ENCODE data around the gene WIPF2.
A peak's percentile ranks its signal among the peaks of the same experiment; 100 is the strongest.

WIPF2 gene

DNA sequence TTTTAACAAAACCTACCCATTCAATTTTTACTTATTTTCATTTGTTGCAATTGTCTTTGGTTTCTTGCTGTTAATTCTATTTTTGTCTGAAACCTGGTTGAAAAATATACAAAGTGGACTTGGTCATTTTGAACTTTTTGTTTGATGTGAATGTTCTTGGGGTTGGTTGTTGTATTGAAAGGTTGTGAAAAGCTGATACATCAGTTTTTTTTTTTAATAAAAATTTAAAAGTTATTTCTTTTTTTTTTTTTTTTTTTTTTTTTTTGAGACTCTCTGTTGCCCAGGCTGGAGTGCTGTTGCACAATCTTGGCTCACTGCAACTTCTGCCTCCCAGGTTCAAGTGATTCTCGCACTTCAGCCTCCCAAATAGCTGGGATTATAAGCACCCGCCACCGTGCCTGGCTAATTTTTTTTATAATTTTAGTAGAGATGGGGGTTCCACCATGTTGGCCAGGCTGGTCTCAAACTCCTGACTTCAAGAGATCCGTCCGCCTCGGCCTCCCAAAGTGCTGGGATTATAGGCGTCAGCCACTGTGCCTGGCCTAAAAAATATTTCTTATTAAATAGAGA lies 28.9 kb downstream of the WIPF2 start:
- no peak for DNase-seq (ENCODE audit: low spot score)

- no peak for DNase-seq (ENCODE audit: low spot score)
Observed at GRCh38 chr17:40248507-40248906, 29.4 kb downstream of the WIPF2 start.

DNA sequence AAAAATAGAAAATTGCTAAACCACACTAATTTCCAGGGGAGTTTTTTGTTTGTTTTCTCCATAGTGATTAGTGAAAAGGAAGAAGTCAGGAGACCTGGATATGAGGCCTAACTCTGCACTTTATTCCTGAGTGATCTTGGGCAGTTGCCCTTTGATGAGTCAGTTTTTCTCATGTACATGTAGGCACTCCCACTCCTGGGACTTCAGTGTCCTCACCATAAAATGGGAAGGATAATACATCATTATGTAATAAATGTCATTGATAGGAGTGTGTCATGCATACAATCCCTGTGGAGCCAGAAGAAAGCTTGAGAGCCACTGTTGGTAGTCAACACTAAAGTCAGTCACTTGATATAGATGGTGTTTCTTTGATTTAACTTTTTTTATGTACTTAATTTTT lies 32.5 kb downstream of the WIPF2 start:
- DNase-seq (ENCODE audit: low spot score): no peak

GRCh38 chr17:40253565-40253964 lies 34.5 kb downstream of the WIPF2 start:
- DNase-seq (ENCODE audit: low spot score): no peak

GRCh38 chr17:40259505-40259904 lies 40.4 kb downstream of the WIPF2 start:
- DNase-seq (ENCODE audit: low spot score): no peak

- no peak for DNase-seq (ENCODE audit: low spot score)
Observed at GRCh38 chr17:40260528-40260927, 41.4 kb downstream of the WIPF2 start.

- no peak for DNase-seq (ENCODE audit: low spot score)
Observed at GRCh38 chr17:40264458-40265185, 45.5 kb downstream of the WIPF2 start.

DNA sequence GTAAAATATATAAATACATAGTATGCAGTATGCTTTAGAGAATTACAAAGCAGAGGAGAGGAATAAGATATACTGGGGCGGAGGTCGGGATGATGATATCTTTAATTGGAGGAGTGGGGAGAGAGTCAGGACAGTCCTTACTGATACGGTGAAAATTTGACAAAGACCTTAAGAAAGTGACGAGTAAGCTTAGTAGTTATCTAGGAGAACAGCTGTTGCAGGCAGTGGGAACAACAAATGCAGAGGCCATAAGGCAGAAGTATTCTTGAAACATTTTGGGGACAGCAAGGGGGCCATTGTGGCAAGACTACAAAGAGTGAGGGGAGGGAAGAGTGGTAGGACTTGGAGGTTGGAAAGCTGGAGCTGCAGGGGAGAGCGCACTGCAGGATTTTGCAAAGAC lies 46.2 kb downstream of the WIPF2 start:
- no peak for DNase-seq (ENCODE audit: low spot score)

DNA sequence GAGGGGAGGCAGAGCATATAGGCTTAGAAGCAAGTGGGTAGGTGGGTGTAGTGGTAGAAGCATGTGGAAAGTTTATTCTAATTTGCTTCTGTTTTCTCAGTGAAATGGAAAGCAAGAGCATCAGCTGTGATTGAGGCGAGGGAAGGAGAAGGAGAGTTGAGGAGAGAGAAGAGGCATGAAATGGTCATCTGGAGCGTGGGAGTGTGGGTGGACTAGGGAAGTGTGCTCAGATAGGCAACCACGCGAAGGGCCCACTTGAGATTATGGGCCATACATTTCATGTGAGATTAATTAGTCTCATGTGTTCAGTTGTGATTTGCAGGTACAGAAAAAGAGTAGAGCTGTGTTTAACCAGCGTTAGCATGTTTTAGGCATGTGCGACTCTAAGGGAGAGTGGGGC lies 47.8 kb downstream of the WIPF2 start:
- DNase-seq (ENCODE audit: low spot score): no peak

DNA sequence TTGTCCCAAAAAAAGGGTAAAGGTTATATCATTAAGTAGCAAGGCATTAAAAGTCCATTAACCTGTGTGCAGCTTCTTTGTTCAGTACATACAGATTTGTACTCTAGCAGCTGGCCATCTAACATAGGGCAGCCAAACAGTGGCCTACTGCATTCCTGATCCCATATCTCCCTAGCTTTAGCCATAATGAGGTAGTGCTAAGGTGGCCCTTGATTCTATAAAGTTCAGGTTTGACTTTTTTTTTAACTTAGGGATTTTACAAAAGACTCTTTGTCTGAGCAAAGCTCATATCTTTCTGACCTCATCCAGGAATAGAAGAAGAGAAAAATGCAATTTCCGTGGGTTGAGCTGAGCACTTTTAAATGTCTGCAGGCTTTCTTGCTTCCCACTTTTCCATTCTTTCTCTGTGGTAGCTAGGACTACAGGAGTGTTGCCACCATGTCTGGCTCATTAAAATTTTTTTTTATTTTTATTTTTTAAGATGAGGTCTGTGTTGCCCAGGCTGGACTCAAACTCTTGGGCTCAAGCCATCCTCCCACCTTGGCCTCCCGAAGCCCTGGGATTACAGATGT lies 49.1 kb downstream of the WIPF2 start:
- DNase-seq (ENCODE audit: low spot score): no peak

- DNase-seq (ENCODE audit: low spot score): no peak
Observed at GRCh38 chr17:40278414-40278813, 59.3 kb downstream of the WIPF2 start.

DNA sequence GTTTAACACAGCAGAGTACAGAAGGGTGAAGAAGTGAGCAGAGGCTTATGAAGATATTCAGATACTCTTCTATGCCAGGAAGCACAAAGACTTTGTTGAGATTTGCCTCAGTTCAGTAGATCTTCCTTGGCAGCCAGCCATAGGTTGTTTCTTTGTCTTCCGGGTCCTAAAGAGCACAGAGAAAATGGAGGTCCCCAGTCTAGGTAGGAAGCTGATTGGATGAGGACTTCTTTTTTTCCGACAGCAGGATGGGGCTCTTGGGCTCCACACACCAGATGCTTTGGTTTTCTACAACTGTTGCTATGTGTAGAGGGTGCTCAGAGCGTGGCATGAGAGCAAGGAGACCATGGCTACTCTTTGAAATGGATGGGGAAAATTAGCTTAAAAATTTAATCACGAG lies 60.3 kb downstream of the WIPF2 start:
- DNase-seq (ENCODE audit: low spot score): no peak

DNA sequence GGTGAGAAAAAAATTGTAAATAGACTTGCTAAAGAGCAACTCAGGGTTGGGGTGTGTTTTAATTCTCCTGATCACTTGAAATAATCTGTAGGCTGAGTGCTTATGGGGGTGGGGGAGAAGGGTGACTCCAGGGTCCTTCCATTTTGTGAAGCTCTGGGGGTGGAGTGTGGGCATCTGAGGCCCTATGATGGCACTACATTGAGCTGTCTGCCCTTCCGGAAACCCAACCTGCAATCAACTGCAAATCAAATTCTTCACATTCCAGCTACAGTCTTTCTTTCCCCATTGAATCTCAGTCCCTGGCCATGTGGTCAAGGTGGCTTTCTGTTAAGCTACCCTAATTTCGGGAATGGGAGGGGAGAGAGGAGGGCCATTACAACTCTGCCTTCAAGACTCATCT lies 62.6 kb downstream of the WIPF2 start:
- no peak for DNase-seq (ENCODE audit: low spot score)

DNA sequence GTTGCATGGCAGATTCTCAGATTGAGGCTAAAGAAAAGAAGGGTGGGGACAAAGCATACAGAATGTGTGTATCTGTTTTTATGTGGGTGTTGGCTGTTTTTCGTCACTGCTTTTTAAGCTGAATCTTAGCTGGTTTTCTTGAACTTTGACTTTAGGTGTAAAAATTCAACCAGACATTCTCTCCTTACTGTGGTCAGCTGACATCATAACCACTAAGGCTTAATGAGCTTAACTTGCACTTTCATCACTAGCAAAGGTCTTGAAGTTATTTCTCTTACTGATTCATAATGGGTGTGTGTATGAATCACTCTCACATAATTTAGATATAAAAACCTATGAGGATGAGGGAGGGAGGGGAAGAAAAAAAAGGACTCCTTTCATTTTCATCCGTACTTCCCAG lies 64.6 kb downstream of the WIPF2 start:
- peak; percentile 82 for DNase-seq (ENCODE audit: low spot score)

DNA sequence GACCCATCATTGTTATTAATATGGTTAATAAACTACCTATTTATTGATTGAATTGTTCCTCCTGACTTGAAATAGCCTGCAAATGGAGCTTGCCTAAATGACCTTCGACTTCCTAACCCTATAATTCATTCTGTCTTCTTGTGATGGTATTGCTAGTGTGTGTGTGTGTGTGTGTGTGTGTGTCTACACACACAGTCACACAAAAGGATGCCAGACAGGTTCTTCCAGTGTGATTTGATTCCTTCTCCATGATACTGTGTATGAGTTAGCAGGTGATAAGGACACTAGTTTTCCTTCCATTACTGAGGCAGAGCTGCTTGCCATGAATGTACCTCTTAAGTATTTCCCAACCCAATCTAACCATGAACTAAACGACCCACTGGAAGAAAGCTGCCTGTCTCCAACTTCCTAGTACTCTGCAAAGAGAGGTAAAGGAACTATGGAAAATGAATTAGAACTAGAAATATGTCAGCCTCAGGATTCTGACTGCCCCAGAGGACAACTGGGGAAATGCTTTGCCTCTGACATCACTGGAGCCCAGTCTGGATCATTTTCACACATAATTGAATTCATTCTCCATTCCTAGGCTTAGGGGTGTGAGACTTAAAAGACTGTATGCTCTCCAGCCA lies 65.1 kb downstream of the WIPF2 start:
- DNase-seq (ENCODE audit: low spot score): peak; percentile 14

DNA sequence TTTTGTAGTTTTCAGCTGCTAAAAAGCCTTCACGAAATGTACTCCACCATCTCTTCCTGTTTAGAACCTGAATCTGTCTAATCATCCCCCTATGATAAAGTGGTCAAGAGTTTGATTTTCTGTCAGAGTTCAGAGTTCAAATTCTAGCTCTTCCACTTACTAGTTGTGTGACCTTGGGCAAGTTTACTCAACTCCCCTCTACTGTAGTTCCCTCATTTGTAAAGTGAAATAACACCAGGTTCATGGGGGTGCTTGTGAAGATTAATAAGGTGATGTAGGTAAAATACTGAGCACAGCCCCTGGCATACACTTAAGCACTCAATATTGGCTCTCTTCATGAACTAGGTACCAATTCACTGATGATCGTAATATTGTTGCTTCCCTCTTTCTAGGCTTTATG lies 67.4 kb downstream of the WIPF2 start:
- no peak for DNase-seq (ENCODE audit: low spot score)

- DNase-seq (ENCODE audit: low spot score): no peak
Observed at GRCh38 chr17:40287159-40287493, 68.0 kb downstream of the WIPF2 start.

- DNase-seq (ENCODE audit: low spot score): peak; percentile 99
Observed at GRCh38 chr17:40287494-40288369, 68.6 kb downstream of the WIPF2 start, which contains the start of gene CDC6. Gene CDC6 (plus strand): TSS chr17:40287879. CDS start chr17:40289421, 1,542 bp downstream.

GRCh38 chr17:40290629-40291280 lies 71.7 kb downstream of the WIPF2 start:
- DNase-seq (ENCODE audit: low spot score): peak; percentile 63

DNA sequence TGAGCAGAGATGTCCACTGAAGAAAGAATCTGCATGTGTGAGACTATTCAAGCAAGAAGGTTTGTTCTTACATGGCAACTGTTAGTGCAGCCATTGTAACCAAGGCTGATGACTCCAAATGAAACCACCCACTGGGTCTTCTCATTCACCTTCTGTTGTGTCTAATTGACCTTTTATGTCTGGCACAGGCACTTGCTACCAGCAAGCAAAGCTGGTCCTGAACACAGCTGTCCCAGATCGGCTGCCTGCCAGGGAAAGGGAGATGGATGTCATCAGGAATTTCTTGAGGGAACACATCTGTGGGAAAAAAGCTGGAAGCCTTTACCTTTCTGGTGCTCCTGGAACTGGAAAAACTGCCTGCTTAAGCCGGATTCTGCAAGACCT lies 72.2 kb downstream of the WIPF2 start:
- DNase-seq (ENCODE audit: low spot score): no peak

DNA sequence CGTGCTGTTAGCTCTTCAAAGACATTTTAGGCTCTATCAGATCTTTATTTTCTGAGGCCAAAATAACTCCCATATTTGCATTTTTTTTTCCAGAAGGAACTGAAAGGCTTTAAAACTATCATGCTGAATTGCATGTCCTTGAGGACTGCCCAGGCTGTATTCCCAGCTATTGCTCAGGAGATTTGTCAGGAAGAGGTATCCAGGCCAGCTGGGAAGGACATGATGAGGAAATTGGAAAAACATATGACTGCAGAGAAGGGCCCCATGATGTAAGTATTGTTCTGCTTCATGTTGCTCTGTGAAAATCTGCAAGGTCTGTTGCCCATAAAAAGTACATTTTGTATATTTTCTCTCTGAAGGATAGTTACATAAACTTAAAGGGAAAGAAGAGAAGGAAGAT lies 74.3 kb downstream of the WIPF2 start:
- no peak for DNase-seq (ENCODE audit: low spot score)
